IPS-11a (cell line): ENCODE results near the gene PRUNE2.
"Not testable (repeated sequence)": the region's sequence is repeated elsewhere in the genome, so short reads cannot be mapped to it uniquely, and the experiment has no call there.

ENCODE experiments used
- H3K4me3 ChIP-seq: one replicate; pipeline ENCODE4 v1.5.1; 2013; ENCODE audit warnings: low read depth, low read length, control low read depth

The PRUNE2 gene

DNA sequence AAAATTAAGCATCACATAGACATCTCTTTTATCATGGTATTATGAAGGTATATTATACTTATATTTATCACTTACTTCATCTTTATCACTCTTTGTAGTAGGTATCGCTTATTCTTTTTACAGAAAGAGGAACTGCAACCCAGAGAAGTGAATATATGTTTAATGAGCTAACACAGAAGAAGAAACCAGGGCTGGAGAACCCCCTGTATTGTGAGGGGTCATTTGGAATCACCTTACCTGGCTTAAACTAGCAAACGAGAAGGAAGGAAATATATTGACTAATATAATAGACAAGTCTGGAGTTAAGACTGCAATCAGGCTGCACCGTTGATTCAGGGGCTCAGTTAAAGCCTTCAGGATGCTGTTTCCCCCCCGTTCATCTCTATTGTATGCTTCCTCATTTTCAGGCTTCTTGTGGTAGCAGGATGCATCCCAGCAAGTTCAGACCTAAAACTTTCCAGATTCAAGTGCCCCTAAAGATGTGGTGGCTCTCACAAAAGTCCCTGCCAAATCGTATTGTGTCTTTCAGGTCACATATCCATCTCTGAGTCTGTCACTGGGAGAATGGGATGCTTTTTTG lies 300.5 kb downstream of the PRUNE2 start:
- no peak overlapping the region for H3K4me3 ChIP-seq

DNA sequence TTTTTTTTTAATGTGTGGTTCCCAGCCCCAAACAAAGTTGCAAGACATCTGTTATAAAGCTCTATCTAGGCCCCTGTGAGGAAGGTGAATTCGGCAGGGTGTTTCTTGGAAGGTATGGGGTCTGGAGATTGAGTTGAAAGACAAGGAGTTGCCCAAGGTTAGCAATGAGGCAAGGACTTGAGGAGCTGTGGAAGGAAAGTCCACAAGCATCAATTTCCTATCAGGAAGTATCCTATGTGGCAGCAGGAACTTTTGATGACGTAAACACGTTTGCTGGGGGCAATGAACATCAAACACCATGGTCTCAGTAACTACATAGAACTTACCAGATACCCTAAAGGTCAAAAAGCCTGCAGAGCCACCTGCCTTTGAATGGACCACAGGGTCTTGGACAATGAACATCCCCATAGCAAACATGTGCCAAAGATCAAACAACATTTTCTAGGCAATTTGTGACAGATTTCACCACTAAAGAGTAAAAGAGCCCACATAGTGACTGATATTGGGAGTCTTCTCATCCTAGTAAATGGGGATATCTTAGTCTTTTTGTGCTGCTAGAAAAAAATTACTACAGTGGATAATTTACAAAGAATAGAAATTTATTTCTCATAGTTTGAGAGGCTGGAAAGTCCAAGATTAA lies 301.9 kb downstream of the PRUNE2 start:
- H3K4me3 ChIP-seq: no peak overlapping the region

DNA sequence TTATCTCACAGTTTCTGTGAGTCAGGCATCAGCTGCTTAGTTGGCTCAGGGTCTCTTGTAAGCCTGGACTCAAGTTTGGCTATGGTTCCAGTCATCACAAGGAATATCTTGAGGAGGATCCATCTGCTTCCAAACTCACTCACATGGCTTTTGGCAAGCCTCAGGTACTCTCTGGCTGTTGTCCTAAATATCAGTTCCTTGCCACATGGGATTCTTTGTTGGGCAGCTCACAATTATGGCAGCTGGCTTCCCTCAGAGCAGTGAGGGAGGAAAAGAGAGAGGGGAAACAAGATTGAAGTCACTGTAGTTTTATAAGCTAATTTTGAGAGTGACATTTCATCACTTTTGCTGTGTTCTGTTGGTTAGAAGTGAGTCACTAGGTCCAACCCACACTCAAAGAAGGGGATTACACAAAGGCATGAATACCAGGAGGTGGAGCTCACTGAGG lies 302.4 kb downstream of the PRUNE2 start:
- no peak overlapping the region for H3K4me3 ChIP-seq

DNA sequence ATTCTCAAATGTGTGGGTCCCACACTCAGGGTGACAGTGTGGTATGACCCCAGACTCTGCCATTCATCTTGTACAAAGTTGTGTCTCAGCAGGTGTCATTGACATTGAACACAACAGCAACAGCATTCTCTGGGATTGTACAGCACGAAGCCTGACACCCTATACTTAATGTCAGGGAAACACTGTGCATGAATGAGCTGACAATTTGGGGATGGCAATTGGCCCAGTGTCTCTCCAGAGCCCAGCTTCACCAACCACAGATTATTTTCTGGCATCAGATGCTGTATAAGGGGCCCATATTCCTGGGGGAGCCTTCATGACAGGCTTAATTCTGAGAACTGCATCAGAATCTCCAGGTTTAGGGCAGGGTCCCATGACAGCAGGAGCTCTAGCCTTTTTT lies 303.7 kb downstream of the PRUNE2 start:
- no peak overlapping the region for H3K4me3 ChIP-seq

DNA sequence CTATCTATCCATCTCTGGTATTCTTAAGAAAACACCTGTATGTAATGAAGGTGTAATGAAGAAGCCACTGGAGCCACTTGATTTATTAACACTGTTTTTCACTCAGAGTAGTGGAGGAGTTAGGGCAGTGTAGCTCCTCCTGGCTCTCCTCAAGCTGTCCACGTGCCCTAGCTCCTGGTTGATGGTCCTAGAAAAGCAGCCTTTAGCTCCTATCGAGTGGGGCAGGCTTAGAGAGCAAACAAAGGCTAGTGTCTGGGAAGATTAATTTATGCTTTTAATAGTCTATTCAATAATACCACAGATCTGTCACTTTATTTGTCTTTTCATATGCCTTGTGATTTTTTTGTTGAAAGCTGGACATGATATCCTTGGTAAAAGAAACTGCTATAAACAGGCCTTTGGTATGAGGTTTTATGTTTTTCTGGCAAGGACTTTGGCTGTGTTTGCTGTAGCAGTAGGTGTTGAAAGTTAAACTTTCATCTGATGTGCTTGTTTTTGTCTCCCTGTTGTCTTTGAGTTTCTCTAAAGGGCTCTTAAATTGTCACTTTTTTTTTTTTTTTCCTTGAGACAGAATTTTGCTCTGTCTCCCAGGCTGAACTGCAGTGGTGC lies 305.8 kb downstream of the PRUNE2 start:
- H3K4me3 ChIP-seq: no peak overlapping the region

DNA sequence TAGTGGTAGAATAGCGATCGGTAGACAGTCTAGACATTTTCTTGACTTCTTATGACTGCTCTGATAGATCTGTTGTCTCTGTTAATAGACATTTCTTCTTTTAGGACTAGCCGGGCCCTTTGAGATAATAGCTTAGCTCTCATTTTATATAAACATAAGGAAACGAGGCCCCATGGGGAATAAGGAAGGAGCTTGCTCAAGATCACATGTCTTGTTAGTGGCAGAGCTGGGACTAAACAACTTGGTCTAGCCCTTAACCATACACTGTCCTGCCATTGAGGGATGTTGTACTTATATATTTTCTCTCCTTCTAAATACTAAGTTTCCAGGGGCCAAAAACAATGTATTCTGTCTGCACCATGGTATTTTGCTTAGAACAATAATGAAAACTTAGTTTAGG lies 306.9 kb downstream of the PRUNE2 start:
- H3K4me3 ChIP-seq: no peak overlapping the region

DNA sequence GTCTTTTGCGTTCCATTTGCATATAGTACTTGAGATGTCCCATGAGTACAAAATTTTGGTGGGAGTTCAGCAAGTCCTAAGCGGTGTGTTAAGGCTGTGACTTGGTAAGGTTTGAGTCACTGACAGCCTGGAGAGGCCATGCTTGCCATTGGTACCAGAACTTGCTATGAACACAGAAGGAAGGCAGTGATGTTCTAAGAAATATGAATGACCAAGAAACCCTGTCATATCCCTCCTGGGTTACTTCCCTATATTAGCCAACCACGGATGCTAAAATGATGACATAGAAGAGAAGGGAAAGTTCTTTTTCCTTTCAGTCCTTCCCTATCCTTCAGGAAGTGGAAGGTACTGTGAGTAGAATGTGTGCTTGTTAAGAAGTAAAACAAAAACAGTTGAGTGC lies 310.3 kb downstream of the PRUNE2 start:
- no peak overlapping the region for H3K4me3 ChIP-seq

DNA sequence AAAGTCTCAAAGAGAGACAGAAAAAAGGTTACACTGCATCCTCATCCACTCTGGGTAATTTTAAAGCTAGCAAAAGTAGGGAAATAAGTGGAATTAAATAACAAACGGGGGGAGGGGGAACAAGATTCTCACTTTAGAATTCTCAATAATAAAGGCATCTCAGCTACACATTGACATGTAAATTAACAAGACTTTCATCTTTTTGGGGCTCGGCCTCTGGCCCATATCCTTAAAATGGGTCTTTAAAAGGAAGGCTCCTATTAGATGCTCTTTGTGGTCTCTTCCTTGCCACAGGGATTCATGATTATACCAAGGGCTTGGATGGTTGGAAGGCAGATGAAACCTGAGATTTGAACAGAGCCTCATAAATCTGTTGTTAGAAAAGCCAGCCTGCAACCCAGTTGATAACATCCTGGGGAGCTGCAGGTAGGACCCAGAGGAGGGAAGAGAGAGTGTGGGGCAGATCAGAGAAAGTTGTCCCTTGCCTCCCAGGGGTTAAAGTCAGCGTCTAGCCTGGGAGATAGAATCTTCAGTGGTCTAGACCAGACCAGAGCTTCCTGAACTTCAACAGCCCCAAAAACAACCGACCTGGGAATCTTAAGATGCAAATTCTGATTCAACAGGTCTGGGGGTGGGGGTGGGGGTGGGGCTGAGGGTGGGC lies 311.0 kb downstream of the PRUNE2 start:
- no peak overlapping the region for H3K4me3 ChIP-seq

DNA sequence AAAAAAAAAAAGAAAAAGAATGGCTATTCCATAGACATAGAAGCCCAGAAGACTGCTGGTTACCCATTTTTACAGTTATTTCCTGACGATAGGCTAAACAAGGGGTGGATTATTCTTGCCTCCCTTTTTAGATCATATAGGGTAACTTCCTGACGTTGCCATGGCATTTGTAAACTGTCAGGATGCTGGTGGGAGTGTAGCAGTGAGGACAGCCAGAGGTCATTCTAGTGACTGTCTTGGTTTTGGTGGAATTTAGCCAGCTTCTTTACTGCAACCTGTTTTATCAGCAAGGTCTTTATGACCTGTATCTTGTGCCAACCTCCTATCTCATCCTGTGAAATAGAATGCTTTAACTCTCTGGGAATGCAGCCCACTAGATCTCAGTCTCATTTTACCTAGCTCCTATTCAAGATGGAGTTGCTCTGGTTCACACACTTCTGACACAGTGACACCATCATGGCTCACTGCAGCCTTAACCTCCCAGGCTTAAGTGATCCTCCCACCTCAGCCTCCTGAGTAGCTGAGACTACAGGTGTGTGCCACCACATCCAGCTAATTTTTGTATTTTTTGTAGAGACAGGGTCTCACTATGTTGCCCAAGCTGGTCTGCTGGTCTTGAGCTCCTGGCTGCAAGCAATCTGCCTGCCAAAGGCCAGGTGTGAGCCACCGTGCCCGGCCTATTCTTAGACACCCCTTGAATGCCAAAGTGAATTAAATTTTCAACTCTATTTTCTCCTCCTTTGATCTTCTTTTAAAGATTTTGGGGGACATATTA lies 311.8 kb downstream of the PRUNE2 start:
- H3K4me3 ChIP-seq: not testable (repeated sequence)

DNA sequence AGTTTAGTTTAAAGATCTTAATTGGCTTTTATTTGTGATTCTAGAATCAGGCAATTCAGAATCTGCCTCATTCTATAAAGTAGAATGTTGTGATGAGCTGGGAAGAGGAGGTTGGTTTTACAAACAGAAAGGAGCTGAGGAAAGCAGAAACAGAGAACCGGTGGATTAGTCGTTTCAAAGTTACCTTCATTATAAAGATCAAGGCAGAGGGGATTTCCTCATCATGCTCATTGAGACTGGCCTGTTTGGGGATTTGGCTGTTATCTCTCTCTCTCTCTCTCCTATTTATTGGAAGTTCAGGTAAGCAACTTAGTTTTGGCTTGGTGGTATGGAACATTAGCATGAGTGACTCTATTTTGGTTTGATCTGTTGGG lies 313.0 kb downstream of the PRUNE2 start:
- no peak overlapping the region for H3K4me3 ChIP-seq

DNA sequence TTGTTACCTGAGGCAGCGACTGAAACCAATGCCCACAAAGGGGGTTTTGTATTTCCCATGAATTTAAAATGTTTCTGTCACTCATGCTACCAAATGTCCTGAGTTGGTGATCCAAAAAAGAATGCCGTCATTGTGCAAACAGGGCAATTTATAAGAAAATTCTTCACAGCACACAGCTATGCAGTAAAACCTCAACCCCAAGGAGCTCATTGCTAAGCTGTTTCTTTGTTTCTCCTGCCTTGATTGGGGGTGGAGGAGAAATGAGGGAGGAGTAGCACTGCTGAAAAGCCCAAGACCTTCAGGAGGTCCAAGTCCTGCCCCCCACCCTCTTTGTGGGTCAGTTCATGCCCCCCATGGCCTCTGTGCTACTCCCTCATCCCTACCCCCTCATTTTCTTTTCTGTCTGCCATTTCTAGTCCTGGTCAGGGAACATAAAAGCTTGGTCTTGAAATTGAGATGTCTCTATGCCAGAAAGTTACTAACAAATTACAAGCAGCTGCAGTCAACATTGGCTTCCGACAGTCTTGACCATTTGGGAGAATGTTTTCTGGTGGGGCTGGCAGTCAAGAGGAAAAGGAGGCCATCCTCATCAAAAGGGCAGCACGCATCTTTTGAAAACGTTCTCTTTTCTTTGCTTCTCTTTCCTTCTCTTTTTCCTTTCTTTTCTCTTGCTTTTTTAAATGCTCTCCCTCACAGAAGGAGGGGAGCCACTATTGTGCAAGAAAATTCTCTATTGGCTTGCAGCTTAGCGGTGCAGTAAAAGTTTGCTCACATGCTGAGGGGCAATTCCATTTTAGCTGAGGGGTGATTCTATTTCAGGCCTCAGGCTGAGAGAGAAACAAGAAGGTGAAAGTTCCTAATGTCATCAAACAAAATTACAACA lies 313.6 kb downstream of the PRUNE2 start:
- H3K4me3 ChIP-seq: no peak overlapping the region

DNA sequence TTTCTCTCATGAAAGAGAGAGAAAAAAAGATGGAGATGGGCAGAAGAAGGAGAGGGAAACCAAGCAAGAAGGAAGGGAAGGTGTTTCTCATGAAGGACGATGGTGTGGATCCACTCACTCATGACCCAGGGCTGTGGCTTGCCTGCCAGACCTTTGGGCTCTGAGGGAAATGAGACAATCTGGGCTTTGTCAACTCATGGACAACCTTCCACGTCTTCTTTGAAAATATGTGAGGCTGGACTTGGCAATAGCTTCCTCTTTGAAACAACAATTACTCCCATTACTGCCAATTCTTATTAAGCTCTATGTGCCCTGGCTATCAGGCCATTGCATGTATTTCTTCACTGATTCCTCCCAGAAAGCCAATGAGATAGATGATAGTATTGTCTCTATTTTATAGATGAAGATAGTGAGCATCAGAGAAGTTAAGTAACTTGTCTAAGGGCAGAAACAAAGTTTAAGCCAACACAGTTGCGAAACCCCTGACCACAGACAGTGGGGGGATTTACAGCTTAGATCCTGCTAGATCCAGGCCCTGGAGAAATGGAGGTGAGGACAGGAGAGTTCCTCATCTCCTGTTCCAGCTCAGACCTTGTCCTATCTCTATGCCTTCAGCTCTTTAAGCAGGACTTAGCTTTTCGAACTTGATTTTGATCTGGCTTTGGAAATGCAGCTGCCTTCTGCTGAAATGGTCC lies 314.5 kb downstream of the PRUNE2 start:
- no peak overlapping the region for H3K4me3 ChIP-seq

DNA sequence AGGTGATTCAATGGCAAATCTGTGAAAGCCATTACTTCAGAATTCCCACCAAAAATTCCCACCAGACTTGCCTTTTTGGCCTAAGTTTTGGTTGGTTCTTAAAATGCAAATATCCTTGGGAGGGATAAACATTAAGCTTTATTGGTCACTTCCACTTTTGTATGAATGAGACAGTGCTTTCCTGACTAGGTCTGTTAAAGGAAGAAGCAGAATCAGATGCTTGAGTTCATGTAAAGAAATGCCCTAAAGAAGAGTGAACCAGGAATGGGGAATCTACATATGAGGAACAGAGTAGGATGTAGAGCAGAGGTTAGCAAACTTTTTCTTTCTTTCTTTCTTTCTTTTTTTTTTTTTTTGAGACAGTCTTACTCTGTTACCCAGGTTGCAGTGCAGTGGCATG lies 317.6 kb downstream of the PRUNE2 start:
- H3K4me3 ChIP-seq: no peak overlapping the region

DNA sequence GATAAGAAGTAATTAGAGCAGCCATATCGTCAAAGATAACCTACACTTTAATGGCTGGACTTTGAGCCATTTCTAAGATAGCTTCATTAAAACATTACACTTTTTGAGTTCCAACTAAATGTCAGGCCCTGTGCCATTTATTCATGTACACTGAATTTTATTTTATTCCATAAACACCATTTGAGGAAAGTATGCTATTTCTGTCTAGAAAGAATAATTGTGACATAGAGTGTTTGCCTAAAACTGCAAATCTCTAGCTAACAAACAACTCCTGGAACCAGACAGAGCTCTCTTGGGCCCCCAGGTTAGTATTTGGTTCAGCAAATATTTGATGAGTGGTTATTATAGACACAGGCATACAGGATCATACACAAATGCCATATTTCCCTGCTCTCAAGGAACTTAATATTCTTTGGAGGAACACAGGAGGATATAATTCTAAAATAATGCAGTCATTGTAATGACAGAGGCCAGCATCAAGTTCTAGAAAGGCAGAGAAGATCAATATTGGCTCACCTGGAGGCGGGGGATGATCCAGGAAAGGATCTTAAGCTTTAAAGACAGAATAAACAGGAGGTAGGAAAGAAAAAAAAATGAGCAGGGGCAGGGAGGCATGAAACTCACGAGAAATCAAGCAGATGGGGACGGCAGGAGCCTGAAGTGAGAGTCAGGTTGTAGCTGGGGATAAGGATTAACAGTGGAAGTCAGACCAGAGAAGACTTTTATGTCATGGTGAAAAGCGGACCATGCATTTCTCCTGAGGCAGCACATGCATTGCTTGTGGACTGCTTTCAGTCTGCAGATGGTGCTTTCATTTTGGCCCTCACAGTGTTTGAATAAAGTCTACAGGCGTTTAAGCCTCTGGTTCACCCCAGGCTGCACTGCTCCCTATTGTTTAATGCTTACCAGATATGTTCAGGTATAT lies 319.3 kb downstream of the PRUNE2 start:
- H3K4me3 ChIP-seq: no peak overlapping the region

DNA sequence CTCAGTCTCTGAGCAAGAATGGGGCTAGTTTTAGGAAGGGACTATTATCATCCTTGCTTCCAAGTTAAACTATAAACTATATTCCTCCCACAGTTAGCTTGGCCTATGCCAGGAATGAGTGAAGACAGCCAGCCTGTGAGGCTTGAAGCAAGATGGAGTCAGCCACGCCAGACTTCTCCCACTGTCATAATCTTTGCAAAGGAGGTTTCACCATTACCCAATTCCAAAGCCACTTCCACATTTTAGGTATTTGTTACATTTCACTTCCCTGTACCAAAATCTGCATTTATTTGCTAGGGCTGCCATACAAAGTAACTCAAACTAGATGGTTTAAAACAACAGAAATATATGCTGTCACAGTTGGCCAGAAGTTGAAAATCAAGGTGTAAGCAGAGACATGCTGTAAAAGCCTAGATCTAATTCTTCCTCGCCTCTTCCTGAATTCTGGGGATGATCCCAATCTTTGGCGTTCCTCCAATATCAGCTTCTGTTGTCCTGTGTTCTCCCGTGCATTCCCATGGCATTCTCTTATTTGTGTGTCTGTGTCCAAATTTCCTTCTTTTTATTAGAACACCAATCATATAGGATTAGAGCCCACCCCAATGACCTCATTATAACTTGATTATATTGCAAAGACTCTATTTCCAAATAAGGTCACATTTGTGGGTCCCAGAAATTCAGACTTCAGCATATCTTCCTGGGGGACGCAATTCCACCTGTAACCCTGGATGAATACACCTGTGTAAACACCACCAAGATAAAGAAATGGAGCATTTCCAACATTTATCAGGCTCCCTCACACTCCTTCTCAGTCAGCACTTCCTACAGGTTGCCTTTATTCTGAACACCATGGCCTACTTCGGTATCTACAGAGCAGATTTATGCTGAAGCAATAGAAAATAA lies 320.2 kb downstream of the PRUNE2 start:
- H3K4me3 ChIP-seq: no peak overlapping the region

DNA sequence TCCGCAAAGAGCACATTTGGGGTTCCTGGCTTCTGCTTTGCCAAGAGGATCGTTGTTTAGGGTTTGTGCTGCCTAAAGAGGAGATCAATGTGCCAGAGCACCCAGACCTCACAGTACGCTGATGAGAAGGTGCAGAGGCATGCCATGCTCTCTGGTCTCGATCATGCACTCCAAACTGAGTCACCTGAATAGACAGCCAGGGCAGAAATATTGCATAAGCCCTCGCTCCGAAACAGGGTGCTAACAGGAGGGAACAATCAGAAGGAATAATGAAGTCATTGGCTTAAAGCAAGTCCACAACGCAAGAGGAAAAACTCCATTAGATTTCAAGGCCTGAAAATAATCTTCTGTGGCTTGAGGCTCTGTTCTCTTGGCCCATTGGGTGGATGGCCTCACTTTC lies 322.7 kb downstream of the PRUNE2 start:
- H3K4me3 ChIP-seq: no peak overlapping the region

DNA sequence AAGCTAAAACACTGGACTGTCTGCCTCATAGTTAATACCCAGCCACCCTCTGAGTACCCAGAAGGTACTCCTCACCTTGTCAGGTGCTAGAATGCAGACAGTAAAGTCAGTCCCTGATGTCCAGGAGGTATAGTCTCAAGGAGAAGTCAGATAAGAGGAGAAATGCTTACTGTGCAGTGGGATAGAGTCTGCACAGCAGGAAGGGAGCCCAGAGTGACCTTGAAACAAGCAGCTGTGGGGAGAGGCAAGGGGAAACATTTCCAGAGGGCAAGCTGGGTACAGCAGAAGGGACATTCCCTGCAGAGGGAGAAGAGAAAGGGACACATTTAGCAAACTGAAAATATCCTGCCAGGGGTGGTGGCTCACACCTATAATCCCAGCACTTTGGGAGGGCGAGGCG lies 324.2 kb downstream of the PRUNE2 start:
- no peak overlapping the region for H3K4me3 ChIP-seq

DNA sequence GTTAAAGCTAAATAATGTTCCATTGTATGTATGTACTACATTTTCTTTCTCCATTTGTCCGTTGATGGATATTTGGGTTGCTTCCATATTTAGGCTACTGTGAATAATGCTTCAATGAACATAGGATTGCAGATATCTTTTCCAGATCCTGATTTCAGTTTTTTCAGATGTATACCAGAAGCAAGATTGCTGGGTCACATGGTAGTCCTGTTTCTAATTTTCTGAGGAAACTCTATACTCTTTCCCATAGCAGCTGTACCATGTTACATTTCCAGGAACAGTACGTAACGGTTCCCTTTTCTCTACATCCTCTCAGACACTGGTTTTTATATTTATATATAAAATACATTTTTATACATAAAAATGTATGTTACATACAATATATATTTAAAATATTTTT lies 325.1 kb downstream of the PRUNE2 start:
- no peak overlapping the region for H3K4me3 ChIP-seq
